NCI-H2227 (cell line): ENCODE data around the gene B4GAT1.
A peak's percentile ranks its signal among the peaks of the same experiment; 100 is the strongest.
"Not testable (repeated sequence)": the region's sequence is repeated elsewhere in the genome, so short reads cannot be mapped to it uniquely, and the experiment has no call there.

Experiments used
- DNase-seq: peaks from one replicate; lab custom pipeline; 2025; ENCODE audit not compliant: unreplicated experiment; lab: John Stamatoyannopoulos, UW

B4GAT1 gene

DNA sequence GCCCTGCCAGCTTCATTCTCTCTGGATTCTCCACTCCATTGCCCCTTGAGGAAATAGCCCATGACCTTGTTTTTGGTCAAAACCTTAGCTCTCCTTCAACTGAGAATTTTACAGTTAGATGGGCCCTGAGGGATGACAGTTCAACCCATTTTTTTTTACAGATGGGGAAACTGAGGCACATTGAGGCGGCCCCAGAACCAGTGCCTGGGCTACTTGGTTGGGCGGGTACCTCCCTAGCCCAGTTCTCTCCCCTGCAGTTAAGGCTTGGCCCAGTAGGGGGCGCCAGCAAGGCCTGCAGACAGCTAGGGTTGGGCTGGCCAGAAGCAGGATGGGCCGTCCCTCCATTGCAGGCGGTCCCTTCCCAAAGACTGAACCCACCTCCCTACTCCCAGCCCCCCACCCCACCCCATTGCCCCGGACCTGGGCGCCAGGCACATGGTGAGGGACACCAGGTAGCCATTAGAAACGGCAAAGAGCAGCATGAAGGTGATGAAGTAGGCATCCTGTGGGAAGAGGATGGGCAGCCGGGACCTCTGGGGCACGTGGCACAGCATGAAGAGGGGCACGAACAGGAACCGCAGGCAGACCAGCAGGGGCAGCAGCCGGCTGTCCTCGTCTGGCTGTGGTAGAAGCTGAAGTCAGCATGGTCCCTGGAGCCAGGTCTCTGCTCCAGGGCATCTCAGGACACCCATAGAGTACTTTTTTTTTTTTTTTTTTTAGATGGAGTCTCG is 16.5 kb upstream of the B4GAT1 start:
- peak; percentile 64 for DNase-seq

GRCh38 chr11:66363187-66363601 is 15.8 kb upstream of the B4GAT1 start:
- no peak for DNase-seq

DNA sequence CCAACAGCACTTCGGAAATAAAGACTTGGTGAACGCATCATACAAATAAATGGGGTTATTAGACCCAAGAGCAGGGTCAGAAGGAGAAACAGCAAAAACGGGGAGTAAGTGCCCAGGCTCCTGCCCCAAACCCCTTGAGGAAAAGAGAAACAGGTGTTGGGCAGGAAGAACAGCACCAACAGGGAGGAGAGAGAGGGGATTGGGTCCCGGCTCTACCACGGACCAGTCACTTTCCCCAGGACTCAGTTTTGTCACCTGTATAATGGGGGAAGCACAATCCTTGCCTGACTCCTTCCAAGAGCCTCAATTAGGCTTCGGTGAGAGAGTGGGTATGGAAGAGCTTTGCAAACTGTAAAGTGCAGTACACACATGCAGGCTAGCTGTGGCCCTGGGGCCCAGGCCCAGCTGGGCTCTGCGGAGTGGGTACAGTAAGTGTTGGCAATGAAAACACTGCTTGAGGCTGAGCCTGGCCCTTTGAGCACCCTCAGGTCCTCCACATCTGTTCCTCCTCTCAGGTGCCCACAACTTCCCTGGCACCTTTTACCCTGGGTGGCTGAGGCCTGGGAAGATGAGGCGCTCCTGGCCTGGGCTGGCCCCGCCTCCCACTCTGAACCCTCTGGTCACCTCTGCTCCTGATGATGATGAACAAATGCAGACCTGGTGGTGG is 15.2 kb upstream of the B4GAT1 start:
- DNase-seq, result no peak

DNA sequence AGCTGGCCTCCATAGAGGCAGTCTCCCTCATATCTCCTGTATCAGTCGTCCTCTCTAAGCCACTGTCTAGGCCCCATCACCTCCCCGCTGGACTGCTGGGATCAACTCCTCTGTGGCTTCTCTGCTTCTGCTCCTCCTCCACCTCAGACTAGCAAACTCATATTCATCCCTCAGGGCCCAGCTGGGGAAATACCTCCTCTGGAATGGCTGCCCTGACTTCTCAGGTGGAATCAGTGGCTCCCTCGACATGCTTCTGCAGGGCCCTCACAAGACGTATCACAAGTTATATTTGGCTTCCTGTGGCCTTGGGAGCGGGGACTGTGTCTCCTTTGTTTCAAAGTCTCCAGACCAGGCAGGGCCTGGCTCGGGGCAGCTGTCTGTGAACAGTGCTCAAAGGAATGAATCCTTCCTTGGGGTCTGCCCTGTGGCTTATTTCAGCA is 14.1 kb upstream of the B4GAT1 start:
- DNase-seq, result no peak

DNA sequence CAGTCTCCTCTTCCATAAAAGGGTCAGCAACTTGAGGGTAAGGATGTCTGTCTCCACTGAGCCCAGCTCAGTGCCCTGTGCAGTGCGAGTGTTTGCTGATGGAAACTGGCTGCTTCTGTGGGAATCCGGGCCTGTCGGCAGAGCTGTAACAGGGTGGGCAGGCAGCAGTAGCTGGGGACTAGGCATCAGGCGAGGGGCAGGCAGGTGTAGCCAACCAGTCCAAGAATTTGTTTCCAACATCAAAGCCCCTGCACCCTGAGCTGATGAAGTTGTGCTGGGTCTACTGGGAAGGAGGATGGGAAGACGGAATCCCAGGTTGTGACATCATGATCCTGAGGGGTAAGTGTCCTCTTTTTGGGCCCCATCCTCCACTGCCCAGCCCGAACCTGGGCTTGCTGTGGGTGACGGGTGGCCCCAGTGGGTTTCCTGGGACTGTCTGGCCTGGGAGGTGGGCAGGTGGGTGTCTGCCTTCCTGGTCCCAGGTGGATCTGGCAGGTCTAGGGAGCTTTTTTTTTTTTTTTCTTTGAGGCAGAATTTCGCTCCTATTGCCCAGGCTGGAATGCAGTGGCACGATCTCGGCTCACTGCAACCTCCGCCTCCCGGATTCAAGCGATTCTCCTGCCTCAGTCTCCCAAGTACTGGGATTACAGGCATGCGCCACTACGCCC is 13.1 kb upstream of the B4GAT1 start:
- no peak for DNase-seq

DNA sequence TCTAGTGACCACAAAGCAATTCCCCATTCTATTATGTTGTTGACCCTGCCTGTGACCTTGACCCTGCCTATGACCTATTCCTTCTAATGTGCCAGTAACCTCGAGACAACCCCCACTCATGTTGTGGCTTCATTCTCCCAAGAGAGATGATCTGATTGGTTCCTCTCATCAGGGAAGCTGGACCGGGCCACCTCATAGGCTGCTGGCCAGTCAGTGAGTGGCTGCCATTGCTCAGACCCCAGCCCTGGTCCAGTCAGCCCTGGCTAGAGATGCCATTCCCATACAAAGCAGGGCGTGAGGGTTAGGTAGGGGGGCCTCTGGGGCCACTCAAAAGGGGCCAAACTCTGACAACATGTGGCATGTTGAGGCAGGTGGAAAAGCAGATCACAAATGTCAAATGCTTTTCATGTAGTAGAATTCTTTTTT is 12.2 kb upstream of the B4GAT1 start:
- no peak for DNase-seq

DNA sequence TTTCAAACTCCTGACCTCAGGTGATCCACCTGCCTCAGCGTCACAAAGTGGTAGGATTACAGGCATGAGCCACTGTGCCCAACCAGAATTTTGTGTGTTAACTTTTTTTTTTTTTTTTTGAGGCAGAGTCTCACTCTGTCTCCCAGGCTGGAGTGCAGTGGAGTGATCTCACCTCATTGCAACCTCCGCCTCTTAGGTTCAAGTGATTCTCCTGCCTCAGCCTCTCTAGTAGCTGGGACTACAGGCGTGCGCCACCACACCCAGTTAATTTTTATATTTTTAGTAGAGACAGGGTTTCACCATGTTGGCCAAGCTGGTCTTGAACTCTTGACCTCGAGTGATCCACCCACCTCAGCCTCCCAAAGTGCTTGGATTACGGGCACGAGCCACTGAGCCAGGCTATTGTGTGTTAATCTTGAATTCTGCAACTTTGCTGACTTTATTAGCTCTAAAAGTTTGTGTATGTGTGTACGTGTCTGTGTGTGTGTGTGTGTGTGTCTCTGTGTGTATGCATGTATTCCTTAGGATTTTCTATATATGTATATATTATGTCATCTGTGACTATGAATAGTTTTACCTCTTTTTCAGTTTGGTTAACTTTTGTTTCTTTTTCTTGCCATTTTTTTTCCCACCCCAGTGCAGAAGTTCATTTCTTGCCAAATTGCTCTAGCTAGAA is 3.3 kb upstream of the B4GAT1 start:
- not testable (repeated sequence) for DNase-seq

- no peak for DNase-seq
Measured at GRCh38 chr11:66349084-66349386, 1.6 kb upstream of the B4GAT1 start.

- peak; percentile 48 for DNase-seq
Measured at GRCh38 chr11:66346476-66347424, 679 bp downstream of the B4GAT1 start.

DNA sequence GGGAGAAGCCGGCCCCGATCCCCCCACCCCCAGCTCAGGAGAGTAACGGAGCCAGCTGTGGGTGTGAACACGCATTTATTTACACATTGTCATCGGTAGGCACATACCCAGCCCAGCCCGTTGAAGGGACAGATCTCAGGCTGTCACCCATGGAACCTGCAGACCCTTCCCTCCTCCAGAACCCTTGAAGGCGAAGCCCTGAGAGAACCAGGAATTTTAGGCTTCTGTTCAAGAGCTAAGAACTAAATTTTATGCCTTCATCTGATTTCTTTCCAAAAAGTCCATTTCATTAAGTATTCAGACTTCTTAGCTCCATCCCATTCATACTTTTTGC is 2.1 kb downstream of the B4GAT1 start:
- DNase-seq, result no peak

GRCh38 chr11:66344550-66345315 is 2.7 kb downstream of the B4GAT1 start, which contains the start of gene BRMS1:
BRMS1 (minus strand) TSS chr11:66345104; CDS start chr11:66342234, 2,870 bp downstream.
- DNase-seq, result peak; percentile 98

DNA sequence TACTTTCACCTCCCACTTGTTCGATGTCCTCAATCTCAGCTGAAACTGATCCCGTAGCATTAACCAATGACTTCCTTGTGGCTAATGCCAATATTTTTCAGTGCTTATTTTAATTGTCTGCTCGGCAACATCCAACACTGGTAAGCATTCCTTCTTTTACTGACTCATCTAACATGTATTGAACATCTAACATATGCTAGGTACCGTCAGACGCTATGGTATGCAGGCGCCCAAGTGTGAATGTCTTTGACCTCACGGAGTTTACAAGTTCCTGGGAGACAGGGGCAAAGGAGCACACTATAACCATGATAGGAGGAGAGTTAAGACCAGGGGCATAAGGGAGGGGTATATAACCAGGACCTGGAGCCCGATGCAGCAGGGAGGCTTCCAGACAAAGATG is 4.3 kb downstream of the B4GAT1 start:
- no peak for DNase-seq

DNA sequence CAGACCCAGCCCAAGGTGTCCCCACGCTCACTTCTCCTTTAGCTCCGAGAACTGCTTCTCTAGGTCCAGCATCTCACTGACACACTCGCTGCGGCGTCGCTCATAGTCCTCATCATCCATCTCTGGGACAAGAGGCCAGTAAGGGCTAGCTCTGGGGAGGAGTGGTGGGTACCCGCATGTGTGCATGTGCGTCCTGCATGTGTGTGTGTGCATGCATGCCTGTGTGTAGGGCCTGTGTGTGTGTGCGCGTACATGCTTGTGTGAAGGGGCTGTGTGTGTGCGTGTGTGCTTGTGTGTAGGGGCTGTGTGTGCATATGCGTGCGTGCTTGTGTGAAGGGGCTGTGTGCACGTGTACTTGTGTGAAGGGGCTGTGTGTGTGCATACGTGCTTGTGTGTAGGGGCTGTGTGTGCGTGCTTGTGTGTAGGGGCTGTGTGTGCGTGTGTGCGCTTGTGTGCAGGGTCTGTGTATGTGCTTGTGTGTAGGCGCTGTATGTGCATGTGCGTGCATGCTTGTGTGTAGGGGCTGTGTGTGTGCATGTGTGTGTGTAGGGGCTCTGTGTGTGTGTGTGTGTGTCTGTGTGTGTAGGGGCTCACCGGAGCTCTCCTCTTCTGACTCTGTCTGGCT is 5.8 kb downstream of the B4GAT1 start:
- no peak for DNase-seq

DNA sequence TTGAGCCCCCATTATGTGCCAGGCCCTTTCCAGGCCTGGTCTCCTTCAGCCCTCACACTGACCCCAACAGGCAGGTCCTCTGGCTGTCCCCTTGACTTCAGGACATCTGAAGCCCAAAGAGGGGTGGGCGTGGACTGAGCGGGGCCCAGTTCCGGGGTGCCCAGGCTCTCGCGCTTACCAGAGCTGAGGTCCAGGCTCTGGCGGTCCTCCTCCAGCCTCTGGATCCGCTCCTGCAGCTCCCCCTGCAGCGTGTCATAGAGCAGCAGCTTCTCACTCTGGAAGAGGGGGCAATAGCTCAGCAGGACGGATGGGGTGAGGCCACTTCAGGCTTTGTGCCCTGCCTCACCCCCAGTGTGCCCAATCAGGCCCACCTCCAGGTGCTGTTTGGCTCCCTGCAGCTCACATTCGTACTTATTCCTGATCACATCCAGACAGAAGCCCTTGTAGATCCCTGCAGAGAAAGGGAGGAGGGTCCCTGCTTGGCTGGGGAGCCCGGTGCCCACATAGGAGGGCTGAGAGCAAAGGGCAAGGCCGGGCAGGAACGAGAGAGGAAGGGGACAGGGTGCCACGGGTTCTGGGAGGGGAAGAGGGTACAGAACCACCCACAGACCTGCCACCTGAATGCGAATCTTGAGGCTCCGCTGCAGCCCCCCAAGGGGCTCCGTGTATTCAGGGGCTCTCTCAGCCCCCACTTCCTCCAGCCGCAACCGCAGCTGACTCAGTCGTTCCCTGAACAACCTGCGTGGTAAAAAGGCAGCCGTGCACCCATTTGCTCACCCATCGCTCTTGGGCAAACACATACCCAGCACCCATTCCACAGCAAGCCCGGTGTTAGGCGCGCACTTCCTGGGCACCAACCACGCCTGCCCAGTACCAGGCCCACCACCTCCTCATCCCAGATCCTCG is 6.6 kb downstream of the B4GAT1 start:
- no peak for DNase-seq

DNA sequence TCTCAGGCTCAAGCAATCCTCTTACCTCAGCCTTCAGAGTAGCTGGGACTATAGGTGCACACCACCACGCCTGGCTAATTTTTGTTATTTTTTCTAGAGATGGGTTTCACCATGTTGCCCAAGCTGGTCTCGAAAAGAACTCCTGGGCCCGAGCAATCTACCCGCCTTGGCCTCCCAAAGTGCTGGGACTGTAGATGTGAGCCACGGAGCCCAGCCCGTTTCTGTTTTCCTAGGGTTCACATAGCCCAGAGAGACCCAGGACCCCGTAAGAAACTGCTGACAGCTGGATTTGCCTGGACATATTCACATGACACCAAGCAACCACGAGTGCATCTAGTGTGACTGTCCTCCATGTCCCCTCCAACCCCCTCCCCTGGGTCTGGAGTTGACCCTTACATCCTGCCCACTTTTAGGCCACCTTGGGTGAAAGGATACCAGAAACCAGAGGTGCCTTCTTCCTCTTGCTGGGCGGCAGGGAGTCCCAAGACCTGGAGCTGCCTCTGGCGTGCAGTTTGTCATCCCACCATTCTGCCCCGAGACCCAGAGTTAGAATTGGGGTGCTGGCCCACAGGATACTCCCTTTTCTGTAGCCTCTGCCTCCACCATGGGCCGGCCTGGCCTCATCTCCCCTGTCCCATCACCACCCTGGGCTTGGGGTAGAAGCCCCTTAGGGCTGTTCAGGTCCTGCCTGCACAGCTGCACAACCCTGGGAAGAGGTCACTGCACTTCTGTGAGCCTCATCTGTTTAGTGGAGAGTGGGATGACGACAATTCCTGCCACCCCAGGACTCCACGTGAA is 7.5 kb downstream of the B4GAT1 start:
- DNase-seq, result no peak

GRCh38 chr11:66339162-66339675 is 8.2 kb downstream of the B4GAT1 start:
- no peak for DNase-seq
